ENCODE data around the gene R3HDM4. TPM values are rescaled to one million over a fixed set of nuclear protein-coding genes. Genes with fewer than 3 reads are reported as not detected.

R3HDM4 gene
- total RNA-seq, 1 donor from 2014 or later = 35.8 TPM

GRCh38 chr19:902446-903226, 10.4 kb downstream of the R3HDM4 start:
- FAIRE-seq (no peak), DNase-seq (ENCODE audit: low read depth) (no peak)
- H3K27me3 ChIP-seq (ENCODE audit: control insufficient read depth, insufficient read depth, low read length) = no peaks in the 10 kb centered on the region
- no peak for TF ChIP-seq CTCF (IDR thresholded peaks at IDR 0.05; ENCODE audit: insufficient read depth, low read length, severe bottlenecking)
- H3K36me3 ChIP-seq (ENCODE audit: control insufficient read depth, insufficient read depth, low read length) = peaks cover 25% of the 10 kb centered on the region
- no peak overlapping the region for H3K4me3 ChIP-seq (ENCODE audit: low read depth, low read length)

GRCh38 chr19:902093-902370, 11.0 kb downstream of the R3HDM4 start:
- DNase-seq (ENCODE audit: low read depth) (no peak), FAIRE-seq (no peak)
- no peak overlapping the region for H3K4me3 ChIP-seq (ENCODE audit: low read depth, low read length)
- peaks cover 27% of the 10 kb centered on the region for H3K36me3 ChIP-seq (ENCODE audit: control insufficient read depth, insufficient read depth, low read length)
- no peak for TF ChIP-seq CTCF (IDR thresholded peaks at IDR 0.05; ENCODE audit: insufficient read depth, low read length, severe bottlenecking)
- H3K27me3 ChIP-seq (ENCODE audit: control insufficient read depth, insufficient read depth, low read length) = no peaks in the 10 kb centered on the region

- peaks cover 27% of the 10 kb centered on the region for H3K36me3 ChIP-seq (ENCODE audit: control insufficient read depth, insufficient read depth, low read length)
- TF ChIP-seq CTCF (IDR thresholded peaks at IDR 0.05; ENCODE audit: insufficient read depth, low read length, severe bottlenecking) = no peak
- FAIRE-seq = no peak
Observed at GRCh38 chr19:901216-902092, 11.6 kb downstream of the R3HDM4 start.

GRCh38 chr19:900302-901111, 12.5 kb downstream of the R3HDM4 start:
- Histone ChIP-seq H3K36me3 (ENCODE audit: control insufficient read depth, insufficient read depth, low read length) (peaks cover 24% of the 10 kb centered on the region), H3K4me3 (ENCODE audit: low read depth, low read length) (no peak overlapping the region), H3K27me3 (ENCODE audit: control insufficient read depth, insufficient read depth, low read length) (no peaks in the 10 kb centered on the region)
- no peak for TF ChIP-seq CTCF (IDR thresholded peaks at IDR 0.05; ENCODE audit: insufficient read depth, low read length, severe bottlenecking)
- peak; percentile 42 for DNase-seq (ENCODE audit: low read depth)
- no peak for FAIRE-seq

More at GRCh38 chr19:901216-902092, 11.6 kb downstream of the R3HDM4 start:
- H3K27me3 ChIP-seq (ENCODE audit: control insufficient read depth, insufficient read depth, low read length) = no peaks in the 10 kb centered on the region
- DNase-seq (ENCODE audit: low read depth) = no peak
- no peak overlapping the region for H3K4me3 ChIP-seq (ENCODE audit: low read depth, low read length)

GRCh38 chr19:900043-900301, 13.0 kb downstream of the R3HDM4 start:
- no peaks in the 10 kb centered on the region for H3K27me3 ChIP-seq (ENCODE audit: control insufficient read depth, insufficient read depth, low read length)
- FAIRE-seq (no peak), DNase-seq (ENCODE audit: low read depth) (no peak)
- no peak for TF ChIP-seq CTCF (IDR thresholded peaks at IDR 0.05; ENCODE audit: insufficient read depth, low read length, severe bottlenecking)
- peaks cover 24% of the 10 kb centered on the region for H3K36me3 ChIP-seq (ENCODE audit: control insufficient read depth, insufficient read depth, low read length)
- no peak overlapping the region for H3K4me3 ChIP-seq (ENCODE audit: low read depth, low read length)
